CD4-positive, alpha-beta T cell treated with Interleukin-2 at 100 ng/mL for 4 hours (primary cell): Measurements from ENCODE around the gene STRN.
A peak's percentile ranks its signal among the peaks of the same experiment; 100 is the strongest.
"Not testable (repeated sequence)": the region's sequence is repeated elsewhere in the genome, so short reads cannot be mapped to it uniquely, and the experiment has no call there.

Source experiments
- DNase-seq: peaks from one replicate; pipeline ENCODE4 v3.0.0-alpha.2; 2020; ENCODE audit warnings: low spot score

STRN gene

GRCh38 chr2:36966370-36967235, at the start of gene STRN:
Gene STRN, minus strand, starts transcription at chr2:36966536. Its CDS starts 73 bp downstream, at chr2:36966463.
- peak; percentile 97 for DNase-seq

GRCh38 chr2:37013315-37013641, 46.9 kb upstream of the STRN start:
- DNase-seq, result no peak

GRCh38 chr2:37011130-37011529, 44.8 kb upstream of the STRN start:
- peak; percentile 2 for DNase-seq

- peak; percentile 35 for DNase-seq
Measured at GRCh38 chr2:37005118-37005868, 39.0 kb upstream of the STRN start.

- no peak for DNase-seq
Measured at GRCh38 chr2:37000988-37001556, 34.7 kb upstream of the STRN start.

GRCh38 chr2:37000318-37000717, 34.0 kb upstream of the STRN start:
- no peak for DNase-seq

GRCh38 chr2:36999416-36999815, 33.1 kb upstream of the STRN start:
- DNase-seq, result not testable (repeated sequence)

- DNase-seq, result no peak
Measured at GRCh38 chr2:36993841-36994620, 27.7 kb upstream of the STRN start.

GRCh38 chr2:36988008-36988407, 21.7 kb upstream of the STRN start:
- DNase-seq, result no peak

GRCh38 chr2:36982467-36982866, 16.1 kb upstream of the STRN start:
- DNase-seq, result no peak

GRCh38 chr2:36981911-36982310, 15.6 kb upstream of the STRN start:
- DNase-seq, result no peak

- not testable (repeated sequence) for DNase-seq
Measured at GRCh38 chr2:36979007-36979406, 12.7 kb upstream of the STRN start.

- DNase-seq, result no peak
Measured at GRCh38 chr2:36976065-36976464, 9.7 kb upstream of the STRN start.

- no peak for DNase-seq
Measured at GRCh38 chr2:36975306-36975705, 9.0 kb upstream of the STRN start.

- DNase-seq, result no peak
Measured at GRCh38 chr2:36973320-36973719, 7.0 kb upstream of the STRN start.

- no peak for DNase-seq
Measured at GRCh38 chr2:36971990-36972389, 5.7 kb upstream of the STRN start.

- DNase-seq, result no peak
Measured at GRCh38 chr2:36967236-36967876, 1.0 kb upstream of the STRN start.

GRCh38 chr2:36965751-36966369, 476 bp downstream of the STRN start:
- DNase-seq, result peak; percentile 20

- DNase-seq, result no peak
Measured at GRCh38 chr2:36965206-36965605, 1.1 kb downstream of the STRN start.

GRCh38 chr2:36964496-36965058, 1.8 kb downstream of the STRN start:
- DNase-seq, result no peak

- no peak for DNase-seq
Measured at GRCh38 chr2:36963734-36964133, 2.6 kb downstream of the STRN start.
